K562 (cell line): Measurements from ENCODE around the gene PIK3R1. TPM values are rescaled to one million over a fixed set of nuclear protein-coding genes. Genes with fewer than 3 reads are reported as not detected.

Source experiments
- ARID1B ChIP-seq: fragments of 450-650 bp; IDR thresholded peaks from 2 replicates; pipeline ENCODE4 v1.6.1; 2016; ENCODE audit warnings: antibody characterized with exemption, mild to moderate bottlenecking, inconsistent platforms
- ARNT ChIP-seq, 2 experiments: fragments of 450-650 bp; IDR thresholded peaks; 2 replicates each; pipeline ENCODE4 v1.6.1; 2016; ENCODE audit warnings: mild to moderate bottlenecking in 1 of 2
- ATF1 ChIP-seq, 2 experiments: fragments of 450-650 bp in 1 of 2; IDR thresholded peaks; 2 replicates each; pipeline ENCODE4 v1.6.1; 2016; ENCODE audit warnings: missing compliant biosample characterization in 1 of 2, missing genetic modification characterization in 1 of 2
- ATF4 ChIP-seq: fragments of 450-650 bp; formaldehyde crosslinking; IDR thresholded peaks from 2 replicates; pipeline ENCODE4 v1.4.0; 2022; ENCODE audit warnings: mild to moderate bottlenecking, moderate library complexity
- CC2D1A ChIP-seq: fragments of 450-650 bp; IDR thresholded peaks from 2 replicates; pipeline ENCODE4 v1.6.1; 2017; ENCODE audit warnings: mild to moderate bottlenecking
- CHD1 ChIP-seq: fragments of 200-600 bp; sonication (generic); IDR thresholded peaks from one replicate; pipeline ENCODE4 v1.6.1; 2012; ENCODE audit warnings: mild to moderate bottlenecking, moderate library complexity, low read length, inconsistent platforms
- EGR1 ChIP-seq: fragments of 450-650 bp; conservative IDR thresholded peaks from 2 replicates; pipeline ENCODE4 v1.6.1; 2017; ENCODE audit warnings: mild to moderate bottlenecking
- HMG20B ChIP-seq: fragments of 250-450 bp; sonication (Bioruptor Pico); IDR thresholded peaks from 2 replicates; pipeline ENCODE4 v1.5.0; 2021; ENCODE audit warnings: mild to moderate bottlenecking
- ILK ChIP-seq: fragments of 450-650 bp; IDR thresholded peaks from 2 replicates; pipeline ENCODE4 v1.6.1; 2016; ENCODE audit warnings: missing genetic modification characterization, low read depth, mild to moderate bottlenecking, missing compliant biosample characterization, moderate library complexity, borderline replicate concordance
- KLF6 ChIP-seq: fragments of 250-450 bp; sonication (Bioruptor Pico); IDR thresholded peaks from 2 replicates; pipeline ENCODE4 v1.4.0; 2020; ENCODE audit warnings: mild to moderate bottlenecking, moderate library complexity, borderline replicate concordance
- NCOA1 ChIP-seq: fragments of 450-650 bp; IDR thresholded peaks from 2 replicates; pipeline ENCODE4 v1.6.1; 2016; ENCODE audit warnings: low read depth
- TGIF2 ChIP-seq: sonication (generic); formaldehyde crosslinking; IDR thresholded peaks from 2 replicates; pipeline ENCODE4 v1.8.1; 2022; ENCODE audit warnings: mild to moderate bottlenecking, missing genetic modification reagents, moderate library complexity
- ZNF12 ChIP-seq: sonication (generic); formaldehyde crosslinking; IDR thresholded peaks from 2 replicates; pipeline ENCODE4 v1.4.0; 2020; ENCODE audit warnings: mild to moderate bottlenecking, missing genetic modification reagents
- ZNF23 ChIP-seq: fragments of 250-450 bp; sonication (Bioruptor Pico); IDR thresholded peaks from 2 replicates; pipeline ENCODE4 v1.4.0; 2020; ENCODE audit warnings: mild to moderate bottlenecking
- ZNF57 ChIP-seq: fragments of 450-650 bp; formaldehyde crosslinking; IDR thresholded peaks from 2 replicates; pipeline ENCODE4 v1.4.0; 2020; ENCODE audit warnings: mild to moderate bottlenecking, moderate library complexity
- polyA plus RNA-seq, 8 experiments: library from polyadenylated mRNA; depleted of rRNA in 4 of 8; stranded (reverse) in 5 of 8; unstranded in 3 of 8; fragments of >200 nt; fragmentation: Nextera tagmentation in 2 of 8; fragmentation: Illumina TruSeq in 1 of 8; extraction: Ambion mirVana in 2 of 8; extraction: Trizol in 1 of 8; gene quantifications; 2 replicates each; pipeline versions ENCODE4 v1.2.1 to v1.2.3, GENCODE V29; 2011 to 2014; ENCODE audit warnings: inconsistent platforms in 1 of 8, missing spikeins in 1 of 8
- total RNA-seq, 7 experiments: library from RNA; depleted of rRNA in 6 of 7; stranded (reverse); fragments of >200 nt in 6 of 7; fragmentation: Illumina TruSeq in 2 of 7; extraction: Trizol in 2 of 7; gene quantifications; 2 replicates each; pipeline versions ENCODE4 v1.2.1 to v1.2.3, GENCODE V29; 2011 to 2021; ENCODE audit warnings: low replicate concordance in 1 of 7
- TF ChIP-seq, protein P1 (sequence below), 2 experiments: fragments of 450-650 bp; IDR thresholded peaks; 2 replicates each; pipeline ENCODE4 v1.6.1; 2018; ENCODE audit warnings: mild to moderate bottlenecking in 2 of 2, low read depth in 1 of 2; ENCODE audit not compliant: partially characterized antibody in 2 of 2
- TF ChIP-seq, protein P2 (sequence below): fragments of 200-800 bp; sonication (Bioruptor generic); IDR thresholded peaks from 2 replicates; pipeline ENCODE4 v1.6.1; 2016; ENCODE audit warnings: missing genetic modification characterization, missing compliant biosample characterization

Gene PIK3R1
- total and polyA plus RNA-seq, 9 of the 15 experiments (the other 6 are each of a cell fraction or from before 2014, with no cell fraction given): 1.1 to 9.7 (median 4.8) TPM

- TF ChIP-seq ATF1 (CRISPR knock-in tag; IDR thresholded peaks at IDR 0.05) (no peak), ATF1 (tag; IDR thresholded peaks at IDR 0.05) (0 out of 2 replicates have a peak, but pooled peaks have one; percentile 30), CHD1 (no peak), ATF4 (CRISPR knock-in tag) (no peak), HMG20B (CRISPR knock-in tag) (no peak), ARID1B (peak; percentile 93), ZNF23 (CRISPR knock-in tag) (no peak), ZNF57 (CRISPR knock-in tag) (no peak), EGR1 (no peak), ILK (no peak), ARNT (IDR thresholded peaks at IDR 0.05) (0 out of 4 replicates have a peak, but pooled peaks of 1 of the 2 experiments have one; percentile 28), KLF6 (CRISPR knock-in tag) (no peak), TGIF2 (CRISPR knock-in tag) (no peak), ZNF12 (CRISPR knock-in tag) (no peak), NCOA1 (peak; percentile 53; the same call in 1 of the 2 replicates), CC2D1A (0 out of 2 replicates have a peak, but pooled peaks have one; percentile 42)
- TF ChIP-seq, protein P1, sequence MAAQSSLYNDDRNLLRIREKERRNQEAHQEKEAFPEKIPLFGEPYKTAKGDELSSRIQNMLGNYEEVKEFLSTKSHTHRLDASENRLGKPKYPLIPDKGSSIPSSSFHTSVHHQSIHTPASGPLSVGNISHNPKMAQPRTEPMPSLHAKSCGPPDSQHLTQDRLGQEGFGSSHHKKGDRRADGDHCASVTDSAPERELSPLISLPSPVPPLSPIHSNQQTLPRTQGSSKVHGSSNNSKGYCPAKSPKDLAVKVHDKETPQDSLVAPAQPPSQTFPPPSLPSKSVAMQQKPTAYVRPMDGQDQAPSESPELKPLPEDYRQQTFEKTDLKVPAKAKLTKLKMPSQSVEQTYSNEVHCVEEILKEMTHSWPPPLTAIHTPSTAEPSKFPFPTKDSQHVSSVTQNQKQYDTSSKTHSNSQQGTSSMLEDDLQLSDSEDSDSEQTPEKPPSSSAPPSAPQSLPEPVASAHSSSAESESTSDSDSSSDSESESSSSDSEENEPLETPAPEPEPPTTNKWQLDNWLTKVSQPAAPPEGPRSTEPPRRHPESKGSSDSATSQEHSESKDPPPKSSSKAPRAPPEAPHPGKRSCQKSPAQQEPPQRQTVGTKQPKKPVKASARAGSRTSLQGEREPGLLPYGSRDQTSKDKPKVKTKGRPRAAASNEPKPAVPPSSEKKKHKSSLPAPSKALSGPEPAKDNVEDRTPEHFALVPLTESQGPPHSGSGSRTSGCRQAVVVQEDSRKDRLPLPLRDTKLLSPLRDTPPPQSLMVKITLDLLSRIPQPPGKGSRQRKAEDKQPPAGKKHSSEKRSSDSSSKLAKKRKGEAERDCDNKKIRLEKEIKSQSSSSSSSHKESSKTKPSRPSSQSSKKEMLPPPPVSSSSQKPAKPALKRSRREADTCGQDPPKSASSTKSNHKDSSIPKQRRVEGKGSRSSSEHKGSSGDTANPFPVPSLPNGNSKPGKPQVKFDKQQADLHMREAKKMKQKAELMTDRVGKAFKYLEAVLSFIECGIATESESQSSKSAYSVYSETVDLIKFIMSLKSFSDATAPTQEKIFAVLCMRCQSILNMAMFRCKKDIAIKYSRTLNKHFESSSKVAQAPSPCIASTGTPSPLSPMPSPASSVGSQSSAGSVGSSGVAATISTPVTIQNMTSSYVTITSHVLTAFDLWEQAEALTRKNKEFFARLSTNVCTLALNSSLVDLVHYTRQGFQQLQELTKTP (IDR thresholded peaks at IDR 0.05; ENCODE audit: low read depth in 1 of 2, partially characterized antibody in 2 of 2): no peak
- TF ChIP-seq, protein P2, sequence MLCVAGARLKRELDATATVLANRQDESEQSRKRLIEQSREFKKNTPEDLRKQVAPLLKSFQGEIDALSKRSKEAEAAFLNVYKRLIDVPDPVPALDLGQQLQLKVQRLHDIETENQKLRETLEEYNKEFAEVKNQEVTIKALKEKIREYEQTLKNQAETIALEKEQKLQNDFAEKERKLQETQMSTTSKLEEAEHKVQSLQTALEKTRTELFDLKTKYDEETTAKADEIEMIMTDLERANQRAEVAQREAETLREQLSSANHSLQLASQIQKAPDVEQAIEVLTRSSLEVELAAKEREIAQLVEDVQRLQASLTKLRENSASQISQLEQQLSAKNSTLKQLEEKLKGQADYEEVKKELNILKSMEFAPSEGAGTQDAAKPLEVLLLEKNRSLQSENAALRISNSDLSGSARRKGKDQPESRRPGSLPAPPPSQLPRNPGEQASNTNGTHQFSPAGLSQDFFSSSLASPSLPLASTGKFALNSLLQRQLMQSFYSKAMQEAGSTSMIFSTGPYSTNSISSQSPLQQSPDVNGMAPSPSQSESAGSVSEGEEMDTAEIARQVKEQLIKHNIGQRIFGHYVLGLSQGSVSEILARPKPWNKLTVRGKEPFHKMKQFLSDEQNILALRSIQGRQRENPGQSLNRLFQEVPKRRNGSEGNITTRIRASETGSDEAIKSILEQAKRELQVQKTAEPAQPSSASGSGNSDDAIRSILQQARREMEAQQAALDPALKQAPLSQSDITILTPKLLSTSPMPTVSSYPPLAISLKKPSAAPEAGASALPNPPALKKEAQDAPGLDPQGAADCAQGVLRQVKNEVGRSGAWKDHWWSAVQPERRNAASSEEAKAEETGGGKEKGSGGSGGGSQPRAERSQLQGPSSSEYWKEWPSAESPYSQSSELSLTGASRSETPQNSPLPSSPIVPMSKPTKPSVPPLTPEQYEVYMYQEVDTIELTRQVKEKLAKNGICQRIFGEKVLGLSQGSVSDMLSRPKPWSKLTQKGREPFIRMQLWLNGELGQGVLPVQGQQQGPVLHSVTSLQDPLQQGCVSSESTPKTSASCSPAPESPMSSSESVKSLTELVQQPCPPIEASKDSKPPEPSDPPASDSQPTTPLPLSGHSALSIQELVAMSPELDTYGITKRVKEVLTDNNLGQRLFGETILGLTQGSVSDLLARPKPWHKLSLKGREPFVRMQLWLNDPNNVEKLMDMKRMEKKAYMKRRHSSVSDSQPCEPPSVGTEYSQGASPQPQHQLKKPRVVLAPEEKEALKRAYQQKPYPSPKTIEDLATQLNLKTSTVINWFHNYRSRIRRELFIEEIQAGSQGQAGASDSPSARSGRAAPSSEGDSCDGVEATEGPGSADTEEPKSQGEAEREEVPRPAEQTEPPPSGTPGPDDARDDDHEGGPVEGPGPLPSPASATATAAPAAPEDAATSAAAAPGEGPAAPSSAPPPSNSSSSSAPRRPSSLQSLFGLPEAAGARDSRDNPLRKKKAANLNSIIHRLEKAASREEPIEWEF (CRISPR knock-in tag): peak; percentile 84; the same call in 1 of the 2 replicates
Measured at GRCh38 chr5:68303754-68304420, 88.3 kb downstream of the PIK3R1 start (continued).
